Endometrium (tissue), 2 donors: ENCODE data around the gene ZNF652.
"Not testable (repeated sequence)": the region's sequence is repeated elsewhere in the genome, so short reads cannot be mapped to it uniquely, and the experiment has no call there.

Experiments used
- FAIRE-seq: peaks from 2 replicates; lab custom pipeline; 2012; peaks lifted over from hg19 to GRCh38; lab: Jason Lieb, UNC
- donor health status: control.
- donor health status: control.

The ZNF652 gene

DNA sequence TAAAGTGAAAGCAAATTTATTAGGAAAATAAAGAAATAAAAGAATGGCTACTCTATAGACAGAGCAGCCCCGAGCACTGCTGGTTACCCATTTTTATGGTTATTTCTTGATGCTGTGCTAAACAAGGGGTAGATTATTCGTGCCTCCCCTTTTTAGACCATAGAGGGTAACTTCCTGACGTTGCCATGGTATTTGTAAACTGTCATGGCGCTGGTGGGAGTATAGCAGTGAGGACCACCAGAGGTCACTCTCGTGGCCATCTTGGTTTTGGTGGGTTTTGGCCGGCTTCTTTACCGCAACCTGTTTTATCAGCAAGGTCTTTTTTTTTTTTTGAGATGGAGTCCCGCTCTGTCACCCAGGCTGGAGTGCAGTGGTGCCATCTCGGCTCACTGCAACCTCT is 100.5 kb downstream of the ZNF652 start:
- not testable (repeated sequence) for FAIRE-seq

DNA sequence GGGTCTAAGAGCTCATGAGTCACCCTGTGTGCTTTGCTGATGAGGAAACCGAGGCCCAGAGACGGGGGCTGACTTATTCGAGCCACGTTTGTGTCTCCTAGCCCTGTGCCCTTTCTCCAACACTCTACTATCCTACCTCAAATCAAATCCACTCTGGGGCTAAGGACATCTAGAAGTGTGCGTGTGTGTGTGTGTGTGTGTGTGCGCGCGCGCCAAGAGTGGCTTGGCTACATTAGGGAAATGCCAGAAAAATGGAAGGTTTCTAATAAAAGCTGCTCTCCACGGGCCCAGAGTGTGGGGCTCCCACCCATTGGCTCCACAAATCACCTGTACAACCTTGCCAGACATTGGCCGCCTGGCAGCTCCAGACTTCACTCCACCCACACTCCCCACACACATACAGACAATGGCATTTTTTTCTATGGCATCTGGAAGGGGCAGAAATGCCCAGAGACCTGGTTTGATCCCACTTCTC is 101.2 kb downstream of the ZNF652 start:
- FAIRE-seq = no peak

DNA sequence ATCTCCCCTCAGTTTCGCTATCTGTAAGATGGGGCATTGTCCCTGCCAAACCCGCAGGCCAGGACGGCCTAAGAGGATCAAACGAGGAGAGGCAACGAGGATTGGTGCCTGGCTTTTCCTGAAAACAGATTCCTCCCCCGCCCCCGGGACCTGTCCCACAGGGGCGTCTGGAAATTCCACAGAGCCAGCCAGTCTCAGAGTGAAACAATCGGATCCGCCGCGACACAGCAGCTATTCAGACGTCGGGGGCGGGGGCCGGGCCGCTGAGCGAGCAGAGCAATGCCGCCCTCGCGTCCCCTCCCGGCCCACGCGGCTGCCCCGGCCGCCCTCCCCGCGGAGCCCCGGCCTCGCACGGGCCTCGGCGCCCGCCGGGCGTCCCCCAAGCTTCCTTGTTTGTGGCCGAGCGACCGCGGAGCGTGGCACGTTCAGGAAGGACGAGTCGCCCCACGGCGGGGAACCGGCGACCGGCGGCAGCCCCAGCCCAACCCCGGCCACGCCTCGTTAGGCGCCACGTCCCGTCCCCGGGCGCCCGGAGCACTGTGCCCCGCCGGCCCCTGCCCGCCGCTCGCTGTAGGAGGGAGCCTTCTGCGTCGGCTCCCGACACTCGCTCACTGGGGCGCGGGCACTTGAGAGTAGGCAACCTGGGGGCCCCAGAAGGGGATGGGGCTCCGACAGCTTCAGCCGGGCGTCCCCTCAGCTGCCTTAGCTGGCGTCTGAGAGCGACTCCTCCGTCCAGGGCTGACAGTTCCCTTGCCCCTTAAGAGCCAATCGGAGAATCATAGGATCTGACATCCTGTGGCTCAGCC is 101.8 kb downstream of the ZNF652 start:
- no peak for FAIRE-seq

DNA sequence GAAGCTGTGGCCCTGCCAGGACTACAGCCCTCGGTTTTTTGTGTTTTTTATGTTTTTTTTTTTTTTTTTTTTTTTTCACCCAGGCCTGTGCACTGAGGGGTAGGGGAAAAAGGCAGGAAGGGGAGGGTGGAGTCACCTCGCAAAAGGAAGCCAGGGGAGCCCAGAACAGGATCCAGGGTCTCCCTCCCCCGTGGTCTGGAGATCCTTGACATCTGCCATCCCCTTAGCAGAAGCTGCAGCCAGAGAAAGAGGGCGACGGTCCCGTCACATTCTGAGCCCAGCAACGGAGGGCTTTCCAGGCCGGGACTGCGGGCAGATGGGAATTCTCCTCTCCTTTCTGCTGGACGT is 102.4 kb downstream of the ZNF652 start:
- no peak for FAIRE-seq

DNA sequence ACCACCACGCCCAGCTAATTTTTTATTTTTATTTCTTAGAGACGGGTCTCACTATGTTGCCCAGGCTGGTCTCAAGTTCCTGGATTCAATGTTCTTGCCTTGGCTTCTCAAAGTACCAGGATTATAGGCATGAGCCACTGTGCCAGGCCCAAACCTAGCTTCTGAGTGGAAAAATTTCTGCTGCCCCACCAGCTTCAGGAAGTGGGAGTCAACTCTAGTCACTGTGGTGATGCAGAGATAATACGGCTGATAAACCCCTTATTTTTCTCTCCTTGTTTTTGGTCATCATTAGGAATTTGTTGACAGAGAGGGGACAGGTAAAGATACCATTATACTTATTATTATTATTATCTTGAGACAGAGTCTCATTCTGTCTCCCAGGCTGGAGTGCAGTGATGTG is 103.7 kb downstream of the ZNF652 start:
- no peak for FAIRE-seq

DNA sequence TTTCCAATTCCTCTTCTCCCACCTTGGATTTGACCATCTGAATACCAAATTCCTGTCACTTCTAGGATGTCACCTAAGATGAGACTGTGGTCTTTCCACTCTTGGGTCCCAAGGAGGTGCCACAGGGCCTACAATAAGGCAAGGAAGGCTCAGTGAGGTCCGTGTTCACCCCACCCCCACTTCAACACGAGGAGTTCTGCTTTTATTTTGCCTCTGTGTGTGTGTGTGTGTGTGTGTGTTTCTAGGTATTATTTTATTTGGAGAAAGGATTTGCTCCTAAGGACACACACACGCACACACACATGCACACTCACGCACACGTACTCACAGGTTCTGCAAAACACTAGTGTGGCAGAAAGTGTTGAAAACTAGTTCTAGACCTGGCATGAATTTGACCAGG is 106.9 kb downstream of the ZNF652 start:
- FAIRE-seq = no peak

DNA sequence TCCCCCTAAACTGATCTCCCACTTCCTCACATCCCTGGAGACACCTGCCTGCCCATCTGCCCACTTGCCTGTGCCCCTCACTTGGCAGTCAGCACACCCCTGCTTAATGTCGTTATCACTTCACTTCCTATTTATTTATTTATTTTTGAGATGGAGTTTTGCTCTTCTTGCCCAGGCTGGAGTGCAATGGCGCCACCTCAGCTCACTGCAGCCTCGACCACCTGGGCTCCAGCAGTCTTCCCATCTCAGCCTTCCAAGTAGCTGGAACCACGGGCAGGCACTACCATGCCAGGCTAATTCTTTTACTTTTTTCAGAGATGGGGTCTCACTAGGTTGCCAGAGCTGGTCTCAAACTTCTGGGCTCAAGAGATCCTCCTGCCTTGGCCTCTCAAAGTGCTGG is 108.0 kb downstream of the ZNF652 start:
- no peak for FAIRE-seq

DNA sequence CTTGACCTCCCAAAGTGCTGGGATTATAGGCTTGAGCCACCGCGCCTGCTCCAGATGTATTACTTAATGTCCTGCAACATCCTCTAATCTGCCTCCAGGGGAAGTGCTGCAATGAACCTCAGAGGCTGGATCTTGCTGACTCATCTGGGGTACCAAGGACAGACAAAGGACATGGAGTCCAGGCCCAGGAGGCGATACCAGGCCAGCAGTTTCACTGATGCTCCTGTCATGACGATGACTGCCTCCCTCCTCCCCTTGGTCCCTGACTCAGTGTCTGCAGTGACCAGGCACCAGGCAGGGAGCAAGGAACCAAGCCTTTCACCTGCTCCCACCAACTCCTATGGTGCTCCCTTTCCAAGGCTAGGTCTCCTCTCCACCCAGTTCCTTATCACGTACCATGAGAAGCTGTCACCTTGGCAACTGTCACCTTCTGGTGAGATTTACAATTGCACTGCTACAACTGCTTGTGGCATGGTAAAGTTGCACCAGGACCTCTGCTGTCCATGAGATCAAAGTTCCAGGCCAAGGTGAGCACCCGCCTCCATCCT is 109.8 kb downstream of the ZNF652 start:
- FAIRE-seq = no peak

DNA sequence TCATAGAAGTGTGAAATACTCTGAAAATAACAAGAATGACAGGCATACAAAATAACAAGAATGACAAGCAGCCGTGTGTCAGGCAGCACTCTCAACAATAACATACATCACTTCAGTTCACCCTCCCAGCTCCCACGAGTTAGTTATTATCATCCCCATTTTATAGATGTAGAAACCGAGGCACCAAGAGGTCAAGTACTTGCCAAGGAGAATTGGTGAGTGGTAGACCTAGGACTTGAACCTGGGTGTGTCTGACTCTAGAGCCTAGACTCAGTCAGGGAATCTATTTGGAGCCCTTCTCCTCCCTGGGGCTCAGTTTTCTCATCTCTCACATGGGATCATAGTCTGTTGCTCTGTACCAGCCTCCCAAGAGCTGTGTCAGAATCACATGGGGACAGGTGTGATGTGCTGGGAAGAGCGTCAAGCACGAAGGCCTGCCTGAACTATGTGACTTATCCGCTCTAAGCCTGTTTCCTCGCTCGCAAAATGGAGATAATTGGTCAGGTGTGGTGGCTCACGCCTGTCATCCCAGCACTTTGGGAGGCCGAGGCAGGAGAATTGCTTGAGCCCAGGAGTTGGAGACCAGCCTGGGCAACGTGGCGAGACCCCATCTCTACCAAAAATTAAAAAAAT is 112.0 kb downstream of the ZNF652 start:
- FAIRE-seq = no peak

DNA sequence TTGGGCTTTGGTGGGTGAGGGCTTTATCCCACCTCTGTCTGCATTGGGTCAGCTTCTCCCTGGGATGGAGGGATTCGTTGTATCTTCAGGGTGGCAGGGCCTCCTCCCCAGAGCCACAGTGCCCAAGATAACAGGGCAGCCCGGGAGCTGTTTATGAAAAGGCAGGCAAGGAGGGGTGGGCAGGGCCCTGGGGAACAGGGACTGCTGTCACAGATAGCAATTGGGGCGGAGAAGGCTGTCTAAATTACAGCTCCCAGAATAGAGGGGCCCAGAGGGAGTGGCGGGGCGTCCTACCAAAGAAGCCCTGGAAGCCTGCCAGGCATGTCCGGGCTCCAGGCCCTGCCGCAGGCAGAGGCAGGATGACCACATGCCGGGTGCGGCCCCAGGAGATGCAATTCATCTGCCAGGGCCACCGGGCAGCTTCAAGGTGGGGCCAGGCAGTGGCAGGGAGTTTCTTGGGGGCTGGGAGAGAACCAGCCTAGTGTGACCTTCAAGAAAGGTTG is 112.7 kb downstream of the ZNF652 start:
- no peak for FAIRE-seq

DNA sequence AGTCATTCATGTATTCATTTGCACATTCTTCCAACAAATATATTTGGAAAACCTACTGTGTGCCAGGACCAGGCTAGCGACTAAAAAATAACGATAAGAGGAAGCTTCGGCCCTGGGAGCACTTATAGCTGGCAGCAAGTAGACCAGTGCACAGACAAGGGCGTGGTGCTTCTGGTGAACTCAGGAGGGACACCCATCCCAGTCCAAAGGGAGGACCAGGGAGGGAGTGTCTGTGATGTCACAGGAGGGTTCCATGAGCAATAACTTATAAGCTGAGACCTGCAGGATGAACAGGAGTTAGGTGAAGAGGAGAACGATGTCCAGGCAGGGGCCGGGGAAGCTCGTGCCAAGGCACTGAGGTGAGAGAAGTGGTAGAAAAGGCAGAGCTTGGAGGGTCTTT is 114.1 kb downstream of the ZNF652 start:
- no peak for FAIRE-seq

DNA sequence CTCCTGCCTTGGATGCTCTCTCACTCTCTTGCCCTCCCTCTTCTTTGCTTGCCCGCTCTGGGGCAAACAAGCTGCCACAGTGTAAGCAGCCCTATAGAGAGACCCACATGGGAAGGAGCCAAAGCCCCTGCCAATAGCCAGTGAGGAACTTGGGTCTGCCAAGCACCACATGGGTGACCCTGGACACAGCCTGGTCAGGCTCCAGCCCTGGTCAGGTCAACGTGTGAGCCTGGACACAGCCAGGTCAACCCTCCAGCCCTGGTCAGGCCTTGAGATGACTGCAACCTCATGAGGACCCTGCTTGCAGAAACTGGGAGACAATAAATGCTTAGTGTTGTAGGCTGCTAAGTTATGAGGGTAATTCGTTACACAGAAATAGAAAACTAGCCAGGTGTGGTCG is 117.2 kb downstream of the ZNF652 start:
- no peak for FAIRE-seq
